DND-41 (cell line): ENCODE data around the gene SPEF2.

Source experiments
- ATAC-seq: fragments of 200-7000 bp; cut with Tn5 transposase; 3 replicates; pipeline ENCODE4 v1.9.1; 2021; ENCODE audit warnings: low read depth; ENCODE audit not compliant: insufficient read depth
- DNase-seq: peaks from one replicate; pipeline ENCODE4 v3.0.0-alpha.2; 2020
- H2AFZ ChIP-seq: 2 replicates; pipeline ENCODE4 v1.6.0; 2012; ENCODE audit warnings: low read depth, low read length
- H3K27ac ChIP-seq: 2 replicates; pipeline ENCODE4 v1.5.1; 2012; ENCODE audit warnings: low read length, inconsistent platforms
- H3K27me3 ChIP-seq: fragments of 200-600 bp; sonication (generic); 2 replicates; pipeline ENCODE4 v1.6.0; 2012; ENCODE audit warnings: low read length, mild to moderate bottlenecking, inconsistent platforms; ENCODE audit not compliant: insufficient read depth, poor library complexity
- H3K36me3 ChIP-seq: 2 replicates; pipeline ENCODE4 v1.5.1; 2012; ENCODE audit warnings: low read length, inconsistent platforms; ENCODE audit not compliant: insufficient read depth
- H3K4me1 ChIP-seq: 2 replicates; pipeline ENCODE4 v1.5.1; 2012; ENCODE audit warnings: mild to moderate bottlenecking, low read length; ENCODE audit not compliant: insufficient read depth
- H3K4me2 ChIP-seq: 2 replicates; pipeline ENCODE4 v1.6.0; 2012; ENCODE audit warnings: mild to moderate bottlenecking, moderate library complexity, low read length, inconsistent platforms; ENCODE audit not compliant: insufficient read depth
- H3K4me3 ChIP-seq, 2 experiments: fragments of 200-600 bp in 1 of 2; shearing (Covaris generic) in 1 of 2; 2 replicates each; pipeline ENCODE4 v1.5.1; 2012 to 2016; ENCODE audit warnings: inconsistent platforms in 2 of 2, low read length in 2 of 2, mild to moderate bottlenecking in 2 of 2, low read depth in 1 of 2, moderate library complexity in 1 of 2
- H3K79me2 ChIP-seq: 2 replicates; pipeline ENCODE4 v1.6.0; 2012; ENCODE audit warnings: low read length, inconsistent platforms; ENCODE audit not compliant: insufficient read depth
- H3K9ac ChIP-seq: 2 replicates; pipeline ENCODE4 v1.6.0; 2012; ENCODE audit warnings: low read depth, mild to moderate bottlenecking, inconsistent platforms, low read length, moderate library complexity
- H3K9me3 ChIP-seq: 2 replicates; pipeline ENCODE4 v1.5.1; 2012; ENCODE audit warnings: low read length, moderate library complexity, mild to moderate bottlenecking, inconsistent platforms; ENCODE audit not compliant: insufficient read depth, severe bottlenecking
- H4K20me1 ChIP-seq: 2 replicates; pipeline ENCODE4 v1.6.0; 2012; ENCODE audit warnings: low read length; ENCODE audit not compliant: insufficient read depth
- CTCF ChIP-seq: IDR thresholded peaks from 2 replicates; pipeline ENCODE4 v1.5.1; 2012; ENCODE audit warnings: borderline replicate concordance, low read length, moderate library complexity, mild to moderate bottlenecking; ENCODE audit not compliant: poor library complexity, severe bottlenecking; ENCODE audit errors: extremely low read depth
- EZH2 ChIP-seq: IDR thresholded peaks from 3 replicates; pipeline ENCODE4 v1.6.1; 2012; ENCODE audit warnings: borderline replicate concordance, low read depth, mild to moderate bottlenecking, moderate library complexity, low read length, inconsistent platforms; ENCODE audit not compliant: severe bottlenecking

The SPEF2 gene

GRCh38 chr5:35647128-35647527 lies 29.5 kb downstream of the SPEF2 start:
- no peak for ATAC-seq
- Histone ChIP-seq H4K20me1 (no peaks in the 10 kb centered on the region), H3K4me1 (peaks cover 8% of the 10 kb centered on the region), H3K4me3 (no peak overlapping the region), H3K9ac (no peak overlapping the region), H3K4me2 (no peak overlapping the region), H2AFZ (no peak overlapping the region), H3K27ac (no peak overlapping the region), H3K9me3 (no peaks in the 10 kb centered on the region), H3K27me3 (no peaks in the 10 kb centered on the region), H3K79me2 (no peaks in the 10 kb centered on the region), H3K36me3 (no peaks in the 10 kb centered on the region)
- TF ChIP-seq EZH2 = no peak
- no peak for TF ChIP-seq CTCF
- no peak for DNase-seq

- H3K9me3 ChIP-seq = no peaks in the 10 kb centered on the region
- no peak for DNase-seq
- H3K79me2 ChIP-seq = no peaks in the 10 kb centered on the region
- H3K27ac ChIP-seq = no peak overlapping the region
- H3K9ac ChIP-seq = no peak overlapping the region
- H3K4me3 ChIP-seq = no peak overlapping the region
- H3K27me3 ChIP-seq = no peaks in the 10 kb centered on the region
- H3K36me3 ChIP-seq = no peaks in the 10 kb centered on the region
- no peak for ATAC-seq
- no peak for TF ChIP-seq CTCF
- no peak for TF ChIP-seq EZH2
- no peaks in the 10 kb centered on the region for H4K20me1 ChIP-seq
- H2AFZ ChIP-seq = no peak overlapping the region
- H3K4me1 ChIP-seq = peaks cover 8% of the 10 kb centered on the region
- H3K4me2 ChIP-seq = no peak overlapping the region
Measured at GRCh38 chr5:35647712-35648111, 30.0 kb downstream of the SPEF2 start.

GRCh38 chr5:35651002-35651756 lies 33.5 kb downstream of the SPEF2 start:
- Histone ChIP-seq H3K4me1 (peaks cover 8% of the 10 kb centered on the region), H4K20me1 (no peaks in the 10 kb centered on the region), H2AFZ (0 out of 2 replicates have a peak overlapping the region, but pooled peaks have one; percentile 32), H3K9me3 (no peaks in the 10 kb centered on the region), H3K27me3 (no peaks in the 10 kb centered on the region), H3K36me3 (no peaks in the 10 kb centered on the region), H3K79me2 (no peaks in the 10 kb centered on the region), H3K4me3 (no peak overlapping the region), H3K27ac (peak overlapping the region; percentile 54), H3K4me2 (no peak overlapping the region), H3K9ac (0 out of 2 replicates have a peak overlapping the region, but pooled peaks have one; percentile 4)
- ATAC-seq (peak; percentile 99), DNase-seq (peak; percentile 75)
- no peak for TF ChIP-seq EZH2
- TF ChIP-seq CTCF = peak; percentile 81
